ENCODE data around the gene AP4S1. TPM values are rescaled to one million over a fixed set of nuclear protein-coding genes. Genes with fewer than 3 reads are reported as not detected.
A peak's percentile ranks its signal among the peaks of the same experiment; 100 is the strongest.
"Not testable (repeated sequence)": the region's sequence is repeated elsewhere in the genome, so short reads cannot be mapped to it uniquely, and the experiment has no call there.

The AP4S1 gene
- total RNA-seq, 1 donor from 2014 or later, result 11.4 TPM

GRCh38 chr14:31051023-31051422, 25.6 kb downstream of the AP4S1 start:
- no peaks in the 10 kb centered on the region for H3K27me3 Mint-ChIP-seq
- H3K27ac Mint-ChIP-seq, result no peak overlapping the region
- H3K4me1 Mint-ChIP-seq (ENCODE audit: unreplicated experiment), result no peaks in the 10 kb centered on the region
- no peaks in the 10 kb centered on the region for H3K9me3 Mint-ChIP-seq
- DNase-seq (ENCODE audit: extremely low spot score, unreplicated experiment), result no peak
- no peak for TF ChIP-seq CTCF (conservative IDR thresholded peaks at IDR 0.05)
- H3K36me3 Mint-ChIP-seq, result peaks cover 7% of the 10 kb centered on the region
- H3K4me3 Mint-ChIP-seq, result no peak overlapping the region

GRCh38 chr14:31051511-31051910, 26.1 kb downstream of the AP4S1 start:
- DNase-seq (ENCODE audit: extremely low spot score, unreplicated experiment), result no peak
- peaks cover 7% of the 10 kb centered on the region for H3K36me3 Mint-ChIP-seq
- H3K27me3 Mint-ChIP-seq, result no peaks in the 10 kb centered on the region
- no peaks in the 10 kb centered on the region for H3K4me1 Mint-ChIP-seq (ENCODE audit: unreplicated experiment)
- no peaks in the 10 kb centered on the region for H3K9me3 Mint-ChIP-seq
- no peak for TF ChIP-seq CTCF (conservative IDR thresholded peaks at IDR 0.05)
- H3K27ac Mint-ChIP-seq, result no peak overlapping the region
- H3K4me3 Mint-ChIP-seq, result no peak overlapping the region

- H3K27ac Mint-ChIP-seq; H3K27me3 Mint-ChIP-seq; H3K4me1 Mint-ChIP-seq (ENCODE audit: unreplicated experiment); H3K36me3 Mint-ChIP-seq; H3K9me3 Mint-ChIP-seq; H3K4me3 Mint-ChIP-seq; DNase-seq (ENCODE audit: extremely low spot score, unreplicated experiment): not testable (repeated sequence)
Measured at GRCh38 chr14:31052905-31053586, 27.6 kb downstream of the AP4S1 start.

GRCh38 chr14:31057035-31057434, 31.6 kb downstream of the AP4S1 start:
- DNase-seq (ENCODE audit: extremely low spot score, unreplicated experiment), result no peak
- H3K27me3 Mint-ChIP-seq, result no peaks in the 10 kb centered on the region
- H3K4me3 Mint-ChIP-seq, result no peak overlapping the region
- peaks cover 4% of the 10 kb centered on the region for H3K36me3 Mint-ChIP-seq
- H3K4me1 Mint-ChIP-seq (ENCODE audit: unreplicated experiment), result peaks cover 4% of the 10 kb centered on the region
- TF ChIP-seq CTCF (conservative IDR thresholded peaks at IDR 0.05), result no peak
- no peak overlapping the region for H3K27ac Mint-ChIP-seq
- no peaks in the 10 kb centered on the region for H3K9me3 Mint-ChIP-seq

GRCh38 chr14:31057701-31058364, 32.4 kb downstream of the AP4S1 start:
- no peaks in the 10 kb centered on the region for H3K27me3 Mint-ChIP-seq
- no peak for TF ChIP-seq CTCF (conservative IDR thresholded peaks at IDR 0.05)
- peak overlapping the region; percentile 72 for H3K27ac Mint-ChIP-seq
- H3K36me3 Mint-ChIP-seq, result peaks cover 4% of the 10 kb centered on the region
- no peaks in the 10 kb centered on the region for H3K9me3 Mint-ChIP-seq
- no peak for DNase-seq (ENCODE audit: extremely low spot score, unreplicated experiment)
- H3K4me3 Mint-ChIP-seq, result no peak overlapping the region
- H3K4me1 Mint-ChIP-seq (ENCODE audit: unreplicated experiment), result peaks cover 4% of the 10 kb centered on the region

GRCh38 chr14:31059152-31059924, 33.9 kb downstream of the AP4S1 start:
- Mint-ChIP-seq H3K9me3 (no peaks in the 10 kb centered on the region), H3K4me3 (no peak overlapping the region), H3K36me3 (peaks cover 4% of the 10 kb centered on the region), H3K27me3 (no peaks in the 10 kb centered on the region), H3K27ac (peak overlapping the region; percentile 72), H3K4me1 (ENCODE audit: unreplicated experiment) (peaks cover 4% of the 10 kb centered on the region)
- TF ChIP-seq CTCF (conservative IDR thresholded peaks at IDR 0.05), result no peak
- no peak for DNase-seq (ENCODE audit: extremely low spot score, unreplicated experiment)

Measured in type B pancreatic cell (in vitro differentiated cells).